Testis (tissue), 3 donors: ENCODE measurements around the gene DLGAP4. TPM values are rescaled to one million over a fixed set of nuclear protein-coding genes. Genes with fewer than 3 reads are reported as not detected.

Source experiments
- DNase-seq: peaks from one replicate; pipeline ENCODE4 v3.0.0-alpha.2; 2019
- H3K27ac ChIP-seq, 2 donors: fragments of 200-600 bp; sonication (generic); one replicate each; pipeline ENCODE4 v1.5.1; 2019
- H3K27me3 ChIP-seq: fragments of 200-600 bp; sonication (generic); one replicate; pipeline ENCODE4 v1.5.1; 2019
- H3K36me3 ChIP-seq: fragments of 200-600 bp; sonication (generic); one replicate; pipeline ENCODE4 v1.5.1; 2017; ENCODE audit warnings: low read depth; ENCODE audit errors: missing control alignments
- H3K4me1 ChIP-seq: fragments of 200-600 bp; sonication (generic); one replicate; pipeline ENCODE4 v1.5.1; 2019
- H3K4me3 ChIP-seq, 2 donors: fragments of 200-600 bp; sonication (generic); one replicate each; pipeline ENCODE4 v1.5.1; 2017 to 2019
- H3K9me3 ChIP-seq: fragments of 200-600 bp; sonication (generic); one replicate; pipeline ENCODE4 v1.5.1; 2017
- POLR2A ChIP-seq: fragments of 450-650 bp; IDR thresholded peaks from one replicate; pipeline ENCODE4 v1.6.1; 2017; ENCODE audit warnings: antibody characterized with exemption, mild to moderate bottlenecking, moderate library complexity
- WGBS, 2 donors: methylation state at CpG; one replicate each; pipeline ENCODE4 v1.1.5; 2018; 5-methylcytosine and 5-hydroxymethylcytosine counted together
- intact Hi-C: fragments of 100-400 bp; cut with DNase I; formaldehyde crosslinking; loops from one replicate; pipeline ENCODE4 v1.15.1; 2023; ENCODE audit warnings: low total_unique reads
- polyA plus RNA-seq: library from polyadenylated mRNA; stranded (reverse); fragments of 350-450 nt; fragmentation: Illumina TruSeq; extraction: RNeasy Lipid Tissue Mini Kit (QIAGEN cat#74804); gene quantifications from one replicate; pipeline ENCODE4 v1.2.3, GENCODE V29; 2014; ENCODE audit warnings: low read depth, low replicate concordance; ENCODE audit not compliant: insufficient read depth
- total RNA-seq, 2 donors: library from RNA; depleted of rRNA; stranded (reverse); fragments of >200 nt; gene quantifications; one replicate each; pipeline ENCODE4 v1.2.3, GENCODE V29; 2016
- TF ChIP-seq, protein P1 (sequence below), 3 experiments: fragments of 450-650 bp in 2 of 3; fragments of 200-600 bp in 1 of 3; sonication (generic) in 1 of 3; IDR thresholded peaks; one replicate each; pipeline ENCODE4 v1.5.1; 2016 to 2019; ENCODE audit warnings: antibody characterized with exemption in 3 of 3, mild to moderate bottlenecking in 2 of 3, moderate library complexity in 1 of 3

The DLGAP4 gene
- total and polyA plus RNA-seq, 3 donors from 2014 or later: 69.1 to 110 (median 110) TPM

DNA sequence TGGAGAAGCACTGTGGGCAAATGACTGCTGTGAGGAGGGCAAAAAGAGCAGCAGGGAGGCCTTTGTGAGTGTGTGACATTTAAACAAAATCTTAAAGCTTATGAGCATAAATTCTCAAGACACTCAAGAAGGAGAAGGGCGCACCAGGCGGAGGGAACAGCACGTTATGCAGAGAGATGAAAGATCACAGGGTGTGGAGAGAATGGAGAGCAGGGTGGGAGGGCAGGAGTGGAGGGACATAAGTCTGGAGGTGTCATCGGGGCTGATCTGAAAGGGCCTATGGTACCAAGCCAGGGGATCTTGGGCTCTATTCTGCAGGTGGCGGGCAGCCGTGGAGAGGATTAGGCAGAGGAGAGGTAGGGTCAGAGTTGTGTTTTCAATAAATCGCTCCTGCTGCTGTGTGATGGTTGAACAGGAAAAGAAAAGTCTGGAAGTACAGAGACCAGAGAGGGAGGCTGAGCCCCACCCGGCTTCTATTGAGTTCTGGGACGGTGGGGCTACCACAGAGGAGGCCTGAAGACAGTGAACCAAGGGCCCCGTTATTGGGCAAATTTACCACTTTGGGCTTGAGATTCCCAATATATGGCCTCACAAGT is 24.3 kb upstream of the DLGAP4 start:
- H3K9me3 ChIP-seq: no peaks in the 10 kb centered on the region
- 82 to 85% methylated on average over 10 of the region's 10 CpGs for WGBS, 2 donors
- H3K27me3 ChIP-seq: no peaks in the 10 kb centered on the region
- H3K36me3 ChIP-seq: no peaks in the 10 kb centered on the region
- no peak for TF ChIP-seq POLR2A
- TF ChIP-seq, protein P1, sequence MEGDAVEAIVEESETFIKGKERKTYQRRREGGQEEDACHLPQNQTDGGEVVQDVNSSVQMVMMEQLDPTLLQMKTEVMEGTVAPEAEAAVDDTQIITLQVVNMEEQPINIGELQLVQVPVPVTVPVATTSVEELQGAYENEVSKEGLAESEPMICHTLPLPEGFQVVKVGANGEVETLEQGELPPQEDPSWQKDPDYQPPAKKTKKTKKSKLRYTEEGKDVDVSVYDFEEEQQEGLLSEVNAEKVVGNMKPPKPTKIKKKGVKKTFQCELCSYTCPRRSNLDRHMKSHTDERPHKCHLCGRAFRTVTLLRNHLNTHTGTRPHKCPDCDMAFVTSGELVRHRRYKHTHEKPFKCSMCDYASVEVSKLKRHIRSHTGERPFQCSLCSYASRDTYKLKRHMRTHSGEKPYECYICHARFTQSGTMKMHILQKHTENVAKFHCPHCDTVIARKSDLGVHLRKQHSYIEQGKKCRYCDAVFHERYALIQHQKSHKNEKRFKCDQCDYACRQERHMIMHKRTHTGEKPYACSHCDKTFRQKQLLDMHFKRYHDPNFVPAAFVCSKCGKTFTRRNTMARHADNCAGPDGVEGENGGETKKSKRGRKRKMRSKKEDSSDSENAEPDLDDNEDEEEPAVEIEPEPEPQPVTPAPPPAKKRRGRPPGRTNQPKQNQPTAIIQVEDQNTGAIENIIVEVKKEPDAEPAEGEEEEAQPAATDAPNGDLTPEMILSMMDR (IDR thresholded peaks at IDR 0.05): no peak
- H3K27ac ChIP-seq: no peak overlapping the region
- H3K4me1 ChIP-seq: no peaks in the 10 kb centered on the region
- intact Hi-C loops: no loop called here
- no peak for DNase-seq
- H3K4me3 ChIP-seq: no peak overlapping the region

DNA sequence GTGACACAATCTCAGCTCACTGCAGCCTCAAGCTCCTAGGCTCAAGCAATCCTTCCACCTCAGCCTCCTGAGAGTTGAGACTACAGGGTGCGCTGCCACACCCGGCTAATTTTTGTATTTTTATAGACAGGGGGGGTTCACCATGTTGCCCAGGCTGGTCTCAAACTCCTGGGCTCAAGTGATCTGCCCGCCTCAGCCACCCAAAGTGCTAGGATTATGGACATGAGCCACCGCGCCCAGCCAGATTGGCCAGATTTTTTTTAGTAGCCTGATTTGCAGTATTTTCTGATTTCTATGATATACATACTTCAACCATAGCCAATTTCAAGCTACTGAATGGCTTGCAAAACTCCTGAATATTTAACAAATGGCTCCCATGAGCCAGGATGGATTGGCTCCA is 21.4 kb upstream of the DLGAP4 start:
- WGBS, 2 donors: 94 to 97% methylated on average over 5 of the region's 5 CpGs
- no peak for DNase-seq
- H3K27ac ChIP-seq: no peak overlapping the region
- no peaks in the 10 kb centered on the region for H3K27me3 ChIP-seq
- H3K4me3 ChIP-seq: no peak overlapping the region
- H3K9me3 ChIP-seq: no peaks in the 10 kb centered on the region
- intact Hi-C loops: no loop called here
- no peak for TF ChIP-seq POLR2A
- TF ChIP-seq, protein P1 (IDR thresholded peaks at IDR 0.05): no peak
- H3K36me3 ChIP-seq: no peaks in the 10 kb centered on the region
- no peaks in the 10 kb centered on the region for H3K4me1 ChIP-seq

DNA sequence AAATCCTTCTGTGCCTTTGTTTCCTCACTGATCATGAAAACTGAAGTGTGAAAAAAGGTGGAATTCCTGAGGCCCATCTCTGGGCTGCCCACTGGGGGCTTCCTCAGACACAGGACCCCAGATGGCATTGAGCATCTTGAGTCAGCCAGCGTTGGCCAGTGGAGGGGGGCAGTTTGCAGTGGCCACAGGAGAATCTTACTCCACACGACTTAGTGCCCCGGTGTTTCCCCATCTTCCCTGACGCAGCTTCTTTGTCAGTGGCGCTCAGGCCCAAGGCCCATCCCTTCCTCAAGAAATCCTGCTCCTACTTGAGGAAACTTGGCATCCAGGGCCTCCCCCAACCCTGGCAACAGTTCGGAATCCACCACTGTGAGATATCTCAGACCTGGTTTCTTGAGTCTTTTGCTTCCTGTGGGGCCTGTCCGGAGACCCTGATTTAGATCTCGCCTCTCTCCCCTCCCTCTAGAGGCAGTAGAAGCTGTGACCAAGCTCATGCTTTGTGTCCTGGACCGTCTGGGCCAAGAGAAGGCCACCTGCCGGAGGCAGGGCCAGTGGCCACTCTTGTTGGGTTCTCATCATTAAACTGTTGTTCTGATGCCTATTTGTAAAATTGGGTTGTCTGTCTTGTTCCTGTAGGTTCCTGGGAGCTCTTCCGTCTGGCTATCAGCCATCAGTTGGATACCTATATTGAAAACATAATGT is 20.2 kb upstream of the DLGAP4 start:
- H3K4me1 ChIP-seq: no peaks in the 10 kb centered on the region
- H3K36me3 ChIP-seq: no peaks in the 10 kb centered on the region
- H3K9me3 ChIP-seq: no peaks in the 10 kb centered on the region
- no peak overlapping the region for H3K27ac ChIP-seq
- 86 to 88% methylated on average over 8 to 11 of the region's 11 CpGs for WGBS, 2 donors
- no peak for DNase-seq
- H3K4me3 ChIP-seq: no peak overlapping the region
- intact Hi-C loops: no loop called here
- TF ChIP-seq, protein P1 (IDR thresholded peaks at IDR 0.05): no peak
- TF ChIP-seq POLR2A: no peak
- no peaks in the 10 kb centered on the region for H3K27me3 ChIP-seq

DNA sequence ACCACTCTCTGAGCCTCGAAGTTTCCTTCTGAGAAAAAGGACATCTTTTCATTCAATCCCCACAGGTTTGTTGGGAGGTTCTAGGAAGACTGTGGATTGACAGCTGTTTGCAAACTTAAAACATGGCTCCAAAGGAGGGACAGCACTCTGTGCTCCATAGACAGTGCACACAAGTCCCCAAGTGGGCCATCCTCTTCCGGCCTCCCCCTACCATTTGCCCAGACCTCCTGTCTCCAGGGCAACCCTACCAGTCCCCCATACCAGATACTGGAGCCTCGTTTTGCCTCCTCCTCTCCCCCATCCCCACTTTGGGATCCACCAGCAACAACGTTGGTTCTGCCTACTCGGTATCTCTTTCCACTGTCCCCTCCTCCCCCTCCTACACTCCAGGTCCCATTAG is 8.5 kb upstream of the DLGAP4 start:
- Histone ChIP-seq H3K27ac (no peak overlapping the region), H3K4me3 (no peak overlapping the region), H3K27me3 (no peaks in the 10 kb centered on the region), H3K4me1 (no peaks in the 10 kb centered on the region), H3K9me3 (no peaks in the 10 kb centered on the region), H3K36me3 (no peaks in the 10 kb centered on the region)
- no peak for TF ChIP-seq POLR2A
- no peak for DNase-seq
- WGBS, 2 donors: 60 to 61% methylated on average over 5 of the region's 5 CpGs
- intact Hi-C loops: no loop called here

DNA sequence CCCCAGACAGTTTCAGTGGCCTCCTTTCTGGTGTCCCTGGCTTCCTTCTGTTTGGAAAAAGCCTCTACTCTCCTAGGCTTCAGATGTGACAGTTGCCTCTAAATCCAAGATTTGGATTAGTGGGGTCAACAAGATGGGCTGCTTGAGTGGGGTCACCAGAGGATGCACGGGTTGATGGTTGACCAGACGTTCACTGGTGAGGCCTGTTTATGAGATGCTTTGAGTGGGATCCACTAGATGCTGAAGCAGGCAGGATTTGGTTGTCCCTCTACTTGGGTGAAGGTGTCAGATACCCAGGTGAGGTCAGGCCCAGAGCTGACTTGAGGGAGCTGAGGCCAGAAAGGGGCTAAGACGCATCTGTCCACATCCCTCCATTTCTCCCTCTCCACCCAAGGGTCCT is 8.1 kb upstream of the DLGAP4 start:
- H3K36me3 ChIP-seq: no peaks in the 10 kb centered on the region
- H3K4me3 ChIP-seq: no peak overlapping the region
- WGBS, 2 donors: 82 to 87% methylated on average over 3 of the region's 3 CpGs
- intact Hi-C loops: no loop called here
- no peaks in the 10 kb centered on the region for H3K4me1 ChIP-seq
- no peak overlapping the region for H3K27ac ChIP-seq
- TF ChIP-seq POLR2A: no peak
- TF ChIP-seq, protein P1 (IDR thresholded peaks at IDR 0.05): no peak
- DNase-seq: no peak
- H3K27me3 ChIP-seq: no peaks in the 10 kb centered on the region
- no peaks in the 10 kb centered on the region for H3K9me3 ChIP-seq
